ENCODE results near the gene MYH9.

DNA sequence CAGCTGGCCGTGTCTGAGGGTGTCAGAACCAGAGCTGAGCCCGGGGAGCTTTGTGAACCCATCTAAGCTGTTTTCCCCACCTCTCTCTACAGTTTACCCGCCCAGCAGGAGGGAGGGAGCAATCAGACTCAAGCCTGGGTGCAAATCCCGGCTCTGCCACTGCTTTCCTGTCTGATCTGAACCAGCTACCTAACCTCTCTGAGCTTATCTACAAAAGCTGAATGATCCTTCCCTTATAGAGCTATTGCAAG, 148.7 kb downstream of the MYH9 start:
- TF ChIP-seq, protein P1, sequence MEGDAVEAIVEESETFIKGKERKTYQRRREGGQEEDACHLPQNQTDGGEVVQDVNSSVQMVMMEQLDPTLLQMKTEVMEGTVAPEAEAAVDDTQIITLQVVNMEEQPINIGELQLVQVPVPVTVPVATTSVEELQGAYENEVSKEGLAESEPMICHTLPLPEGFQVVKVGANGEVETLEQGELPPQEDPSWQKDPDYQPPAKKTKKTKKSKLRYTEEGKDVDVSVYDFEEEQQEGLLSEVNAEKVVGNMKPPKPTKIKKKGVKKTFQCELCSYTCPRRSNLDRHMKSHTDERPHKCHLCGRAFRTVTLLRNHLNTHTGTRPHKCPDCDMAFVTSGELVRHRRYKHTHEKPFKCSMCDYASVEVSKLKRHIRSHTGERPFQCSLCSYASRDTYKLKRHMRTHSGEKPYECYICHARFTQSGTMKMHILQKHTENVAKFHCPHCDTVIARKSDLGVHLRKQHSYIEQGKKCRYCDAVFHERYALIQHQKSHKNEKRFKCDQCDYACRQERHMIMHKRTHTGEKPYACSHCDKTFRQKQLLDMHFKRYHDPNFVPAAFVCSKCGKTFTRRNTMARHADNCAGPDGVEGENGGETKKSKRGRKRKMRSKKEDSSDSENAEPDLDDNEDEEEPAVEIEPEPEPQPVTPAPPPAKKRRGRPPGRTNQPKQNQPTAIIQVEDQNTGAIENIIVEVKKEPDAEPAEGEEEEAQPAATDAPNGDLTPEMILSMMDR (IDR thresholded peaks at IDR 0.05) = no peak
- TF ChIP-seq POLR2AphosphoS5 (IDR thresholded peaks at IDR 0.05) (no peak), POLR2A (IDR thresholded peaks at IDR 0.05; ENCODE audit: low read depth) (no peak), EP300 (IDR thresholded peaks at IDR 0.05) (no peak)

All from esophagus muscularis mucosa (tissue), 4 donors.